ENCODE results near the gene MFN2. TPM values are rescaled to one million over a fixed set of nuclear protein-coding genes. Genes with fewer than 3 reads are reported as not detected.
A peak's percentile ranks its signal among the peaks of the same experiment; 100 is the strongest.

MFN2 gene
- total RNA-seq, 1 donor from 2014 or later: 78.9 TPM

- no peak for TF ChIP-seq CTCF (conservative IDR thresholded peaks at IDR 0.05)
- Mint-ChIP-seq H3K36me3 (ENCODE audit: low read depth) (no peaks in the 10 kb centered on the region), H3K4me3 (peak overlapping the region; percentile 95), H3K27ac (ENCODE audit: unreplicated experiment) (peak overlapping the region; percentile 99), H3K27me3 (ENCODE audit: low read depth) (no peaks in the 10 kb centered on the region), H3K4me1 (peaks cover 24% of the 10 kb centered on the region), H3K9me3 (no peaks in the 10 kb centered on the region)
- DNase-seq (ENCODE audit: low read depth, low spot score): no peak
These were observed 1.0 kb upstream of the MFN2 start for GRCh38 chr1:11979028-11979850.

DNA sequence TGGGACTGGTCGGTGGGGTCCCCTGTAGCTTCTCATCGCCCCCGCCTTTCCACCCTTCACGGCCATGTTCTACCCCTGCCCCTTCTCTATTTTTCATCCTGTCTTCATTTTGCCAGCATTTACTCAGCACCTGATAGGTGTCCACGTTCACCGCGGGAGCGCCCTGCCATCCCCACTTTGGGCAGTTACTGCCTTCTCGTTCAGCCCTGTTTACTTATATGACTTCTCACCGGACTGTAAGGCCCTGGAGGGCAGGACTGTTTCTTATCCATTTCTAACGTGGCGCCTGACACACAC is 380 bp downstream of the MFN2 start:
- Mint-ChIP-seq H3K27me3 (ENCODE audit: low read depth) (no peaks in the 10 kb centered on the region), H3K9me3 (no peaks in the 10 kb centered on the region), H3K4me1 (peaks cover 24% of the 10 kb centered on the region), H3K36me3 (ENCODE audit: low read depth) (peaks cover under 1% of the 10 kb centered on the region), H3K27ac (ENCODE audit: unreplicated experiment) (peak overlapping the region; percentile 90), H3K4me3 (peak overlapping the region; percentile 95)
- DNase-seq (ENCODE audit: low read depth, low spot score): no peak
- TF ChIP-seq CTCF (conservative IDR thresholded peaks at IDR 0.05): no peak

- Mint-ChIP-seq H3K4me1 (peaks cover 24% of the 10 kb centered on the region), H3K27ac (ENCODE audit: unreplicated experiment) (no peak overlapping the region), H3K36me3 (ENCODE audit: low read depth) (peaks cover 2% of the 10 kb centered on the region), H3K9me3 (no peaks in the 10 kb centered on the region), H3K4me3 (peak overlapping the region; percentile 95), H3K27me3 (ENCODE audit: low read depth) (no peaks in the 10 kb centered on the region)
- no peak for TF ChIP-seq CTCF (conservative IDR thresholded peaks at IDR 0.05)
- DNase-seq (ENCODE audit: low read depth, low spot score): no peak
These were observed 1.2 kb downstream of the MFN2 start for GRCh38 chr1:11981378-11982009.

- Mint-ChIP-seq H3K4me1 (peaks cover 24% of the 10 kb centered on the region), H3K27me3 (ENCODE audit: low read depth) (no peaks in the 10 kb centered on the region), H3K9me3 (no peaks in the 10 kb centered on the region), H3K36me3 (ENCODE audit: low read depth) (peaks cover 2% of the 10 kb centered on the region), H3K27ac (ENCODE audit: unreplicated experiment) (no peak overlapping the region), H3K4me3 (peak overlapping the region; percentile 95)
- DNase-seq (ENCODE audit: low read depth, low spot score): no peak
- TF ChIP-seq CTCF (conservative IDR thresholded peaks at IDR 0.05): peak; percentile 43
These were observed 1.8 kb downstream of the MFN2 start for GRCh38 chr1:11982010-11982392.

DNA sequence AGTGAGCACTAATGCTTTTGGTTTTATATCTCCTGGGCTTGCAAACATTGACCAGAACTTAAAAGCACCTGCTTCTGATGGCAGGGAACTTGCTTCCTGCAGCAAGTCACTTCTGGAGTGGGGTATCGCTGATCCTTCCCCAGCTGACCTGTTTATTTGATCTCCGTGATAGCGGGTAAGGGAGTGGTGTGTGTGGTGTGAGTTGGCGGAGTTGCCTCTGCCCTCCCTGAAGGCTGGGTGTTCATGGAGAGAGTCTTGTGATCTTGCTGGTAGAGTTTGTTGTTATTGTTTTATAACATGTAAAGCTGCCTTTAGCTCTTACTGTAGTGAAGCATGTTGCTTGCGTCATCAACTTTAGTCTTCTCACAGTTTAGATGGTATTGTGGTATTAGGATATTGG is 3.9 kb downstream of the MFN2 start:
- Mint-ChIP-seq H3K4me1 (peaks cover 24% of the 10 kb centered on the region), H3K4me3 (peak overlapping the region; percentile 33), H3K27me3 (ENCODE audit: low read depth) (no peaks in the 10 kb centered on the region), H3K36me3 (ENCODE audit: low read depth) (peaks cover 5% of the 10 kb centered on the region), H3K9me3 (no peaks in the 10 kb centered on the region), H3K27ac (ENCODE audit: unreplicated experiment) (no peak overlapping the region)
- TF ChIP-seq CTCF (conservative IDR thresholded peaks at IDR 0.05): no peak
- no peak for DNase-seq (ENCODE audit: low read depth, low spot score)
